HepG2 (cell line): Measurements from ENCODE around the gene ERMARD. TPM values are rescaled to one million over a fixed set of nuclear protein-coding genes. Genes with fewer than 3 reads are reported as not detected.
A peak's percentile ranks its signal among the peaks of the same experiment; 100 is the strongest.

ENCODE experiments used
- AGO2 ChIP-seq: fragments of 200-400 bp; formaldehyde crosslinking; optimal IDR thresholded peaks from 2 replicates; pipeline ENCODE3; 2017; ENCODE audit warnings: mild to moderate bottlenecking, low read depth, low read length, moderate library complexity
- ARHGAP35 ChIP-seq: sonication (generic); formaldehyde crosslinking; IDR thresholded peaks from 2 replicates; pipeline ENCODE4 v1.9.0; 2022; ENCODE audit warnings: mild to moderate bottlenecking, inconsistent platforms, moderate library complexity, missing genetic modification reagents, borderline replicate concordance
- HHEX ChIP-seq: IDR thresholded peaks from 2 replicates; pipeline ENCODE4 v1.6.1; 2016; ENCODE audit warnings: control low read depth
- MAFG ChIP-seq: sonication (generic); formaldehyde crosslinking; IDR thresholded peaks from 2 replicates; pipeline ENCODE4 v1.5.1; 2020; ENCODE audit warnings: mild to moderate bottlenecking, missing genetic modification reagents
- PAWR ChIP-seq: sonication (generic); formaldehyde crosslinking; IDR thresholded peaks from 2 replicates; pipeline ENCODE4 v1.4.0; 2020; ENCODE audit warnings: missing genetic modification reagents, mild to moderate bottlenecking, borderline replicate concordance
- PHB2 ChIP-seq: fragments of 450-650 bp; IDR thresholded peaks from 2 replicates; pipeline ENCODE4 v1.6.1; 2018; ENCODE audit not compliant: partially characterized antibody
- PRMT3 ChIP-seq: sonication (generic); formaldehyde crosslinking; IDR thresholded peaks from 2 replicates; pipeline ENCODE4 v1.8.1; 2022; ENCODE audit warnings: low read depth, mild to moderate bottlenecking, moderate library complexity, missing genetic modification reagents, borderline replicate concordance
- REXO4 ChIP-seq: sonication (generic); formaldehyde crosslinking; IDR thresholded peaks from 2 replicates; pipeline ENCODE4 v1.8.0; 2022; ENCODE audit warnings: missing genetic modification reagents, mild to moderate bottlenecking, borderline replicate concordance
- RORA ChIP-seq: sonication (generic); formaldehyde crosslinking; IDR thresholded peaks from 2 replicates; pipeline ENCODE4 v1.5.0; 2020; ENCODE audit warnings: mild to moderate bottlenecking, missing genetic modification reagents, moderate library complexity
- SMAD9 ChIP-seq: sonication (generic); formaldehyde crosslinking; IDR thresholded peaks from 2 replicates; pipeline ENCODE4 v1.5.1; 2020; ENCODE audit warnings: mild to moderate bottlenecking, missing genetic modification reagents
- YEATS4 ChIP-seq: sonication (generic); formaldehyde crosslinking; IDR thresholded peaks from 2 replicates; pipeline ENCODE4 v1.4.0; 2020; ENCODE audit warnings: missing genetic modification reagents, borderline replicate concordance
- ZNF180 ChIP-seq: sonication (generic); formaldehyde crosslinking; IDR thresholded peaks from 2 replicates; pipeline ENCODE4 v1.4.0; 2020; ENCODE audit warnings: low read depth, missing genetic modification reagents, borderline replicate concordance
- ZNF20 ChIP-seq: sonication (generic); formaldehyde crosslinking; IDR thresholded peaks from 2 replicates; pipeline ENCODE4 v1.4.0; 2020; ENCODE audit warnings: mild to moderate bottlenecking, moderate library complexity, missing genetic modification reagents
- ZNF367 ChIP-seq: sonication (generic); formaldehyde crosslinking; IDR thresholded peaks from 2 replicates; pipeline ENCODE4 v1.4.0; 2020; ENCODE audit warnings: missing genetic modification reagents, borderline replicate concordance
- ZNF552 ChIP-seq: sonication (generic); formaldehyde crosslinking; IDR thresholded peaks from 2 replicates; pipeline ENCODE4 v1.9.0; 2022; ENCODE audit warnings: missing genetic modification reagents, mild to moderate bottlenecking, borderline replicate concordance
- ZNF720 ChIP-seq: sonication (generic); formaldehyde crosslinking; IDR thresholded peaks from 2 replicates; pipeline ENCODE4 v1.4.0; 2020; ENCODE audit warnings: missing genetic modification reagents
- ZNF75D ChIP-seq: sonication (generic); formaldehyde crosslinking; IDR thresholded peaks from 2 replicates; pipeline ENCODE4 v1.8.1; 2023; ENCODE audit warnings: missing genetic modification reagents, mild to moderate bottlenecking, borderline replicate concordance
- ZSCAN29 ChIP-seq: sonication (generic); formaldehyde crosslinking; conservative IDR thresholded peaks from 2 replicates; pipeline ENCODE4 v1.4.0; 2020; ENCODE audit warnings: mild to moderate bottlenecking, missing genetic modification reagents
- ZSCAN9 ChIP-seq: IDR thresholded peaks from 2 replicates; pipeline ENCODE4 v1.6.1; 2016; ENCODE audit warnings: borderline replicate concordance
- polyA plus RNA-seq, 8 experiments: library from polyadenylated mRNA; depleted of rRNA in 3 of 8; stranded (reverse) in 7 of 8; unstranded in 1 of 8; fragments of >200 nt; fragmentation: Illumina TruSeq in 4 of 8; extraction: Trizol in 4 of 8; gene quantifications; 2 replicates each; pipeline versions ENCODE4 v1.2.1 to v1.2.3, GENCODE V29; 2011 to 2016; ENCODE audit warnings: low read depth in 4 of 8, missing spikeins in 1 of 8, mixed read lengths in 1 of 8; ENCODE audit not compliant: insufficient read depth in 1 of 8
- total RNA-seq, 5 experiments: library from RNA; depleted of rRNA; stranded (reverse); fragments of >200 nt; fragmentation: Illumina TruSeq; extraction: Trizol; gene quantifications; 2 replicates each; pipeline ENCODE4 v1.2.3, GENCODE V29; 2016; ENCODE audit warnings: low read depth in 1 of 5
- TF ChIP-seq, protein P1 (sequence below): sonication (generic); formaldehyde crosslinking; IDR thresholded peaks from 2 replicates; pipeline ENCODE4 v1.4.0; 2020; ENCODE audit warnings: missing genetic modification reagents
- TF ChIP-seq, protein P2 (sequence below): sonication (generic); formaldehyde crosslinking; IDR thresholded peaks from 2 replicates; pipeline ENCODE4 v1.4.0; 2020; ENCODE audit warnings: mild to moderate bottlenecking, missing genetic modification reagents, borderline replicate concordance
- TF ChIP-seq, protein P3 (sequence below): sonication (generic); formaldehyde crosslinking; IDR thresholded peaks from 2 replicates; pipeline ENCODE4 v1.9.0; 2022; ENCODE audit warnings: missing genetic modification reagents, mild to moderate bottlenecking, borderline replicate concordance
- TF ChIP-seq, protein P4 (sequence below): sonication (generic); formaldehyde crosslinking; IDR thresholded peaks from 2 replicates; pipeline ENCODE4 v1.4.0; 2020; ENCODE audit warnings: low read depth, mild to moderate bottlenecking, missing genetic modification reagents
- TF ChIP-seq, protein P5 (sequence below): sonication (generic); formaldehyde crosslinking; IDR thresholded peaks from 2 replicates; pipeline ENCODE4 v1.8.1; 2023; ENCODE audit warnings: mild to moderate bottlenecking, missing genetic modification reagents, borderline replicate concordance

The ERMARD gene
- total and polyA plus RNA-seq, 2 of the 13 experiments (the other 11 are each of a cell fraction or from before 2014, with no cell fraction given): 8.8 to 10.7 TPM

DNA sequence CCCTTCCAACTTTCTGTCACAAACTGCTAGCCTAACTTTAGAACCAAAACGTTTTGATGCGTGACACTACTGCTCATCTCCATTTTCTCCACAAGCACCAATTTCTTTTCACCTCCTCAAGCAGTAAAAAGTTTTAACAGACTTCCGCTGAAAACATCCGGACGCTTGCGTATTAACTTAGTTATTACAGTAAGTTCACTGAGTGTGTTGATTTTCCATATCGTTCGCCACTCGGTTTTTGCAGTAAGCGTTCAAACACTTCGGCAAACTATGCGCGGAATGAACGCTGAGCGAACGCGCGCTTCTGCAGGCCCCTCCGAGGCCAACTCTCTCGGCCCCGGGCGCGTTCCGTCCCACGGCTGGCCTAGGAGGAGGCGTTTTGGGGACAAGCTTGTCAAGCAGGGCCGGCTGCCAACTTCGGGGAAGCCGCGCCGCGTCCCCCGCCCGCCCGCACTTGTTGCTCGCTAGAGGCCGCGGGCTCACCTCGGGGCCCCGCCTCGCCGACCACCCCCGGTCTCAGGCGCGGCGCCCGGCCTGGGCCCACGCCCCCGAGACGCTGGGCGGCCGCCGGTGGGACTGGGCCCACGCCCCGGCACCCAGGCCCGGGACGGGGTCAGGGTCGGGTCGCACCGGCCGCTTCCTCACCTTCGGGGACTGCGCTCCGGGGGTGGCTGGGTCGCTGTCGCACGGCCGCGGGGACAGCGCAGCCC lies 28.1 kb upstream of the ERMARD start (continued):
- TF ChIP-seq HHEX (CRISPR knock-in tag): no peak
- no peak for TF ChIP-seq REXO4 (CRISPR knock-in tag)
- TF ChIP-seq, protein P1, sequence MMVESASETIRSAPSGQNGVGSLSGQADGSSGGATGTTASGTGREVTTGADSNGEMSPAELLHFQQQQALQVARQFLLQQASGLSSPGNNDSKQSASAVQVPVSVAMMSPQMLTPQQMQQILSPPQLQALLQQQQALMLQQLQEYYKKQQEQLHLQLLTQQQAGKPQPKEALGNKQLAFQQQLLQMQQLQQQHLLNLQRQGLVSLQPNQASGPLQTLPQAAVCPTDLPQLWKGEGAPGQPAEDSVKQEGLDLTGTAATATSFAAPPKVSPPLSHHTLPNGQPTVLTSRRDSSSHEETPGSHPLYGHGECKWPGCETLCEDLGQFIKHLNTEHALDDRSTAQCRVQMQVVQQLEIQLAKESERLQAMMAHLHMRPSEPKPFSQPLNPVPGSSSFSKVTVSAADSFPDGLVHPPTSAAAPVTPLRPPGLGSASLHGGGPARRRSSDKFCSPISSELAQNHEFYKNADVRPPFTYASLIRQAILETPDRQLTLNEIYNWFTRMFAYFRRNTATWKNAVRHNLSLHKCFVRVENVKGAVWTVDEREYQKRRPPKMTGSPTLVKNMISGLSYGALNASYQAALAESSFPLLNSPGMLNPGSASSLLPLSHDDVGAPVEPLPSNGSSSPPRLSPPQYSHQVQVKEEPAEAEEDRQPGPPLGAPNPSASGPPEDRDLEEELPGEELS (CRISPR knock-in tag): no peak
- TF ChIP-seq ZSCAN9 (CRISPR knock-in tag): peak; percentile 36; the same call in 1 of the 2 replicates
- TF ChIP-seq PAWR (CRISPR knock-in tag): no peak
- TF ChIP-seq, protein P2, sequence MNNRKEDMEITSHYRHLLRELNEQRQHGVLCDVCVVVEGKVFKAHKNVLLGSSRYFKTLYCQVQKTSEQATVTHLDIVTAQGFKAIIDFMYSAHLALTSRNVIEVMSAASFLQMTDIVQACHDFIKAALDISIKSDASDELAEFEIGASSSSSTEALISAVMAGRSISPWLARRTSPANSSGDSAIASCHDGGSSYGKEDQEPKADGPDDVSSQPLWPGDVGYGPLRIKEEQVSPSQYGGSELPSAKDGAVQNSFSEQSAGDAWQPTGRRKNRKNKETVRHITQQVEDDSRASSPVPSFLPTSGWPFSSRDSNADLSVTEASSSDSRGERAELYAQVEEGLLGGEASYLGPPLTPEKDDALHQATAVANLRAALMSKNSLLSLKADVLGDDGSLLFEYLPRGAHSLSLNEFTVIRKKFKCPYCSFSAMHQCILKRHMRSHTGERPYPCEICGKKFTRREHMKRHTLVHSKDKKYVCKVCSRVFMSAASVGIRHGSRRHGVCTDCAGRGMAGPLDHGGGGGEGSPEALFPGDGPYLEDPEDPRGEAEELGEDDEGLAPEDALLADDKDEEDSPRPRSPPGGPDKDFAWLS (CRISPR knock-in tag): no peak
- TF ChIP-seq ZSCAN29 (CRISPR knock-in tag): no peak
- no peak for TF ChIP-seq ARHGAP35
- TF ChIP-seq PHB2: no peak
- TF ChIP-seq ZNF720 (CRISPR knock-in tag): no peak
- TF ChIP-seq, protein P3, sequence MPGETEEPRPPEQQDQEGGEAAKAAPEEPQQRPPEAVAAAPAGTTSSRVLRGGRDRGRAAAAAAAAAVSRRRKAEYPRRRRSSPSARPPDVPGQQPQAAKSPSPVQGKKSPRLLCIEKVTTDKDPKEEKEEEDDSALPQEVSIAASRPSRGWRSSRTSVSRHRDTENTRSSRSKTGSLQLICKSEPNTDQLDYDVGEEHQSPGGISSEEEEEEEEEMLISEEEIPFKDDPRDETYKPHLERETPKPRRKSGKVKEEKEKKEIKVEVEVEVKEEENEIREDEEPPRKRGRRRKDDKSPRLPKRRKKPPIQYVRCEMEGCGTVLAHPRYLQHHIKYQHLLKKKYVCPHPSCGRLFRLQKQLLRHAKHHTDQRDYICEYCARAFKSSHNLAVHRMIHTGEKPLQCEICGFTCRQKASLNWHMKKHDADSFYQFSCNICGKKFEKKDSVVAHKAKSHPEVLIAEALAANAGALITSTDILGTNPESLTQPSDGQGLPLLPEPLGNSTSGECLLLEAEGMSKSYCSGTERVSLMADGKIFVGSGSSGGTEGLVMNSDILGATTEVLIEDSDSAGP (CRISPR knock-in tag): peak; percentile 26; the same call in 1 of the 2 replicates
- no peak; the same call in 1 of the 2 replicates for TF ChIP-seq SMAD9
- no peak for TF ChIP-seq MAFG (CRISPR knock-in tag)
- no peak for TF ChIP-seq ZNF75D (CRISPR knock-in tag)
- no peak for TF ChIP-seq ZNF180 (CRISPR knock-in tag)
- no peak for TF ChIP-seq ZNF20 (CRISPR knock-in tag)
- no peak for TF ChIP-seq ZNF552 (CRISPR knock-in tag)
- TF ChIP-seq AGO2: peak; percentile 46
- no peak for TF ChIP-seq ZNF367 (CRISPR knock-in tag)
- TF ChIP-seq, protein P4, sequence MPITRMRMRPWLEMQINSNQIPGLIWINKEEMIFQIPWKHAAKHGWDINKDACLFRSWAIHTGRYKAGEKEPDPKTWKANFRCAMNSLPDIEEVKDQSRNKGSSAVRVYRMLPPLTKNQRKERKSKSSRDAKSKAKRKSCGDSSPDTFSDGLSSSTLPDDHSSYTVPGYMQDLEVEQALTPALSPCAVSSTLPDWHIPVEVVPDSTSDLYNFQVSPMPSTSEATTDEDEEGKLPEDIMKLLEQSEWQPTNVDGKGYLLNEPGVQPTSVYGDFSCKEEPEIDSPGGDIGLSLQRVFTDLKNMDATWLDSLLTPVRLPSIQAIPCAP (CRISPR knock-in tag): no peak
- TF ChIP-seq RORA: no peak
- TF ChIP-seq YEATS4 (CRISPR knock-in tag): 0 out of 2 replicates have a peak, but pooled peaks have one; percentile 36
- TF ChIP-seq PRMT3 (CRISPR knock-in tag): no peak
- TF ChIP-seq, protein P5, sequence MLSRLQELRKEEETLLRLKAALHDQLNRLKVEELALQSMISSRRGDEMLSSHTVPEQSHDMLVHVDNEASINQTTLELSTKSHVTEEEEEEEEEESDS (CRISPR knock-in tag): no peak
